Heart left ventricle (tissue), 13 donors: Measurements from ENCODE around the gene SLC44A2.

Experiments
- POLR2A ChIP-seq, 2 donors: fragments of 450-650 bp; IDR thresholded peaks; one replicate each; pipeline ENCODE4 v1.6.1; 2017; ENCODE audit warnings: antibody characterized with exemption in 2 of 2, mild to moderate bottlenecking in 2 of 2, moderate library complexity in 2 of 2
- TF ChIP-seq, protein P1 (sequence below), 12 donors: fragments of 200-600 bp; sonication (generic) in 4 of 12; IDR thresholded peaks; one replicate each; pipeline versions ENCODE4 v1.5.0 to v1.8.0; 2018 to 2022; ENCODE audit warnings: antibody characterized with exemption in 12 of 12, mild to moderate bottlenecking in 5 of 12
- donor health status: ischemic (EF 13 %, LVEDD 7.1; RV severe dilation, severe dysfunction).
- donor health status: DM: no; HTN: yes; CAD: no.
- donor health status: DM: no; HTN: no; CAD: no.
- donor health status: ischemic (EF 25% LVEDD 6.9; RV normal size, moderate dysfunction).
- donor health status: ischemic (EF 25% LVEDD 5.7; RV mildly dilated, moderate dysfunction).
- donor health status: ischemic (EF 35%, LVEDD 5.7; RV mildly dilated, moderate dysfunction).
- donor health status: nonischemic (EF 11% LVEDD 7.7; RV severe dilation, severe dysfunction).
- donor health status: DM: yes; HTN: yes; CAD: no.
- donor health status: PGD.
- donor health status: ischemic (EF 29% LVEDD 5.4; RV normal size, mild dysfunction).
- donor health status: nonischemic (EF 23%, LVEDD 6.1; RV moderate dilation, normal function).

DNA sequence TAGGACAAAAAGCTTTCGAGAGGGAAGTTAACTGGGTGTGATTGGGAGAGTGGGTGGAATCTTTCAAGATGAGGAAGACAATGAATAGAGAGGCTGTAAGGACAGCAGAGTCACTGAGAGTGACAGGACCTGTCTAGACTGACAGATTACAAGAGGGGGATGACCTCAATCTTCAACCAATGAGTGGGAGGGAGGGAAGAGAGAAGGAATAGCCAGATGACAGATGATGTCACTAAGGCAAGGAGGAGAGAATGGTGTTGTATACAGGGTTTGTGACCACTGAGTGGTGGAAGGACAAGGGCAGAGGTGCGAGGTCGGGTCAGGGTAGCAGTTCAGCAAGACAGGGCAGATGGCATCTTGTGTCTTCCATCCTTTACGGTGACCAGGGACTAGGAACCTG is 23.0 kb downstream of the SLC44A2 start:
- TF ChIP-seq, protein P1, sequence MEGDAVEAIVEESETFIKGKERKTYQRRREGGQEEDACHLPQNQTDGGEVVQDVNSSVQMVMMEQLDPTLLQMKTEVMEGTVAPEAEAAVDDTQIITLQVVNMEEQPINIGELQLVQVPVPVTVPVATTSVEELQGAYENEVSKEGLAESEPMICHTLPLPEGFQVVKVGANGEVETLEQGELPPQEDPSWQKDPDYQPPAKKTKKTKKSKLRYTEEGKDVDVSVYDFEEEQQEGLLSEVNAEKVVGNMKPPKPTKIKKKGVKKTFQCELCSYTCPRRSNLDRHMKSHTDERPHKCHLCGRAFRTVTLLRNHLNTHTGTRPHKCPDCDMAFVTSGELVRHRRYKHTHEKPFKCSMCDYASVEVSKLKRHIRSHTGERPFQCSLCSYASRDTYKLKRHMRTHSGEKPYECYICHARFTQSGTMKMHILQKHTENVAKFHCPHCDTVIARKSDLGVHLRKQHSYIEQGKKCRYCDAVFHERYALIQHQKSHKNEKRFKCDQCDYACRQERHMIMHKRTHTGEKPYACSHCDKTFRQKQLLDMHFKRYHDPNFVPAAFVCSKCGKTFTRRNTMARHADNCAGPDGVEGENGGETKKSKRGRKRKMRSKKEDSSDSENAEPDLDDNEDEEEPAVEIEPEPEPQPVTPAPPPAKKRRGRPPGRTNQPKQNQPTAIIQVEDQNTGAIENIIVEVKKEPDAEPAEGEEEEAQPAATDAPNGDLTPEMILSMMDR (IDR thresholded peaks at IDR 0.05): no peak
- no peak for TF ChIP-seq POLR2A (IDR thresholded peaks at IDR 0.05)
